ENCODE results near the gene FCER1G.

The FCER1G gene

GRCh38 chr1:161189036-161189435, 26.1 kb upstream of the FCER1G start:
- no peak for DNase-seq

DNA sequence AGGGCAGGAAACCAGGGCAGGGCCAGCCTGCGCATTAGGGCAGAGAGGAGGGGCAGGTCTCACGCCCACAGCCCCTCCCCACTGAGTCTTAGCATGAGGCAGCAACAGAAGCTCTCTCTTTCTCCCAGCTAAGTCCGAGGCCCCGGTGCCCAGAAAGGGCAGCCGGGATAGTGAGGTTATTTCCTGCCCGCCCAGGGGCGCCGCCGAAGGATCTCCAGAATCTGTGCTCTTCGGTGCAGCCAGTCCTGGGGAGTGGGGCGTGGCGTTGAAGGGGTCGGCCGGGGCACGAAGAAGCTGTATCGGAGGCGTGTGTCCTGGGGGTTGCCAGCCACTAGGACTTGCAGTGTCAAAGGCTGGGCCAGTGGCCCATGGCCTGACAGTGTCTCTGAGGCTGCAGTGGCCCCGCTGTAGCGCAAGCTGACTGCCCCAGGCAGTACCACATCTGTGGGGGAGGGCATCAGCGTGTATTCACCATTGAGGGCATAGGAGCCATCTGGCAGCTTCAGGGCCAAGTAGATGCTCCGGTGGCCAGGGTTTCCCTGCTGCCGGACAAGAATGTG, 24.1 kb upstream of the FCER1G start:
- DNase-seq, result no peak

GRCh38 chr1:161191971-161192370, 23.1 kb upstream of the FCER1G start:
- no peak for DNase-seq

- DNase-seq, result peak; percentile 61
Measured at GRCh38 chr1:161192476-161193465, 22.3 kb upstream of the FCER1G start.

GRCh38 chr1:161193561-161194235, 21.4 kb upstream of the FCER1G start:
- DNase-seq, result no peak

- no peak for DNase-seq
Measured at GRCh38 chr1:161195171-161195570, 19.9 kb upstream of the FCER1G start.

- no peak for DNase-seq
Measured at GRCh38 chr1:161196111-161196510, 19.0 kb upstream of the FCER1G start.

GRCh38 chr1:161196521-161197451, 18.3 kb upstream of the FCER1G start:
- DNase-seq, result no peak

GRCh38 chr1:161197560-161198193, 17.4 kb upstream of the FCER1G start:
- no peak for DNase-seq

- DNase-seq, result no peak
Measured at GRCh38 chr1:161198194-161198896, 16.8 kb upstream of the FCER1G start.

- no peak for DNase-seq
Measured at GRCh38 chr1:161198897-161199431, 16.1 kb upstream of the FCER1G start, which contains the start of gene ADAMTS4. Gene ADAMTS4 (minus strand): TSS chr1:161199054. CDS start chr1:161198627, 427 bp downstream.

DNA sequence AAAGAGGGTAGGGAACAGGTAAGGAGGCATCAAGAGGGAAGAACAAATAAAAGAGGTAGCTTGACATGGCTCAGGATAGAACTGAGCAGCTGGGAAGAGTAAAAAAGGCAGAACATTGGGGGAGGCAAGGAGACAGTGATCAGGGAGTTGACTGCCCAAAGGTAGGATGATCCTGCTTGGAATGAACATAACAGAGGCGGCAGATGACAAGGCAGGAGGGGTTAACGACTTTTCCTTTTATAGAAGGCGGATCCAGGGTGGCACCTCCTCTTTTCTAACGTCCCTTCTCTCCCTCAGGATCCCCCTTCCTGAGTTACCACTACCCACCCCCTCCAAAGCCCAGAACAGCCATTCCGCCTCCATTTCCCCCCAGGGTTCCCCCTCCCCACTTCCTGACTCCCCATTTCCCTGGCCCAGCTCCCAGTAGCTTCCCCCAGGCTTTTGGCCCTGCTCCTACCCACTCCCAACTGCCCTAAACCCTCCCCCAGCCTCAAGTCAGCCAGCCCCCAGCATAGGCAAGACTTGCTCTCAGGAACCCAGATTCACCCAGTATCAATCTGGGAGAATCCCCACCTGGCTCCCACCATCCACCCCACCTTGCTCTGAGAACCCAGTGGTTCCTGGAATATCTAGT, 15.5 kb upstream of the FCER1G start:
- DNase-seq, result no peak

- DNase-seq, result no peak
Measured at GRCh38 chr1:161200421-161200991, 14.6 kb upstream of the FCER1G start.

DNA sequence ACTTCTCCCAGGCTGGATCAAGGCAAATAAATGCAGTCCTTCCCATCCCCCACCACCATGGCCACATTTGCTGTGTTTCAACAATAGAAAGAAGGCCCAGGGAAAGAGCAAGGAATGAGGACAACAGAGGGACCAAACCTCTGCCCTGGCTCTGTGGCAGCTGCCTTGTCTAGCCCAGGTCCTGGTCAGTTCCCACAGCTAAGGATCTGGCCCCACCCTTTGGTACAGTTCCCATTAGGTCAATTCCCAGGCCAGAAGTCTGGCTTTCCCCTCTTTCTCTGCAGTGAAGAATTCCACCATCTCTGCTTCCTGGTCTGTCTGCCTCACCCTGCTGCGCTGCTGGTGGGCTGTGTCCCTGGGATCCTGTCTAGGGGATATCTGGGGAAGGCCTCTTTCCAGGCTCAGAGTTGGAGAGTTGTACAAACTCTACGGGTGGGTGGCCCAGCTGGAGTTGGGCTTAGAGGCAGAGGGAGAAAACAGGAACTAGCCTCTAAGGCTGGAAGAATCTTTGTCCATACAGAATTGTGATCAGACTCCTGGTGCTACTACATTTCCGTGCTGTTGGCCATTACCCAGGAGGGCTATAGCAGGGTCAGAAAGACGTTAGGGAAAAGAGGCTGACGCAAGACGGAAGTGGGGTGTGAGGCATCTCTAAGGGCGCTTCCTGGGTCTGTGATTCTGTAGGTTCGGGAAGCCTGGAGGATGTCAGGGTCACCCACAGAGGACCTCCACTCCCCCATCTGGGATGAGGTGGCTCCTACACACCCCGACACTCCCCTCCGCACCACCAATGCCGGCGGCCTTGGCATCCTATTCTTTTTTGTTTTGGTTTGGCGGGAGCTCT, 13.9 kb upstream of the FCER1G start:
- no peak for DNase-seq

DNA sequence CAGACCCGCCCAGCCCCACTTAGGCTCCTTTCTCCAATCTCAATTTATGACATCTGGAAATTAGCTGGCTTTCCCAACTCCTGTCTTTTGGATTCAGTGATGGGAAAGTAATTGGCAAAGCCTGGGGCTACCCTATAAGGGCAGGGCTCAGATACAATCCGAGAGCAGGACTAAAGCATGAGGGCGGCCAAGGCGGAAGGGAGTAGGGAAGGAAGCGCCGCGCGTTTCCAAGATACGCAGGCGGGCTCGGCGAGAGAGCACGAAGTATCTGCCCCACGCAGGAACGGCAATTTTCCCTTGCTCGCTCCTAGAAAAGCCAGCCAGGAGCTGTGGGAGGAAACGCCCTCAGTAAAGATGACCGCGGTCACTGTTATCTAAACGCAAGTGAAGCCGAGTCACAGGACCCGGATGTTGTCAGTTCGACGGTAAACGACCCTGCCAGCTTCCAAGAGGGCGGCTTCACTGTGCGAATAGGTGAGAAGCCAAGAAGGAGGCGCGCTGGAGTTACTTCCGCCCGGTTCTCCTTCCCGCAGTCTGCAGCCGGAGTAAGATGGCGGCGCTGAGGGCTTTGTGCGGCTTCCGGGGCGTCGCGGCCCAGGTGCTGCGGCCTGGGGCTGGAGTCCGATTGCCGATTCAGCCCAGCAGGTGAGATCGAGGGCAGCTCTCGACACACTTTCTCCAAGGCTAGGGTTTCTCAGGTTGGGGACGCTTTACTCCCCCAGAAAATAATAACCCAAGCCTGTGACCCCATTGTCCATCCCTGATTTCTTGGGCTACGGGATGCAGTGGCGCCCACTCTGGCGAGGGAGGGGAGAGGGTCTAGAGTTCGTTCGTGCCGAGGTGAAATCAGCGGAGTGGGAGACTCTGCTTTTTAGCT, 13.0 kb upstream of the FCER1G start, which contains the start of gene NDUFS2:
Gene NDUFS2, plus strand, starts transcription at position 532 of the 877 bp plus-strand sequence. Its CDS starts 19 bp downstream, at position 551.
- peak; percentile 95 for DNase-seq

- no peak for DNase-seq
Measured at GRCh38 chr1:161206411-161207140, 8.5 kb upstream of the FCER1G start.

GRCh38 chr1:161207173-161207572, 7.9 kb upstream of the FCER1G start:
- no peak for DNase-seq
